KBM-7 (cell line): Measurements from ENCODE around the gene MAFF.
A peak's percentile ranks its signal among the peaks of the same experiment; 100 is the strongest.

Source experiments
- DNase-seq: peaks from one replicate; pipeline ENCODE4 v3.0.0-alpha.2; 2015
- in situ Hi-C: fragments of 300-500 bp; cut with MboI; formaldehyde crosslinking; loops from 2 replicates; pipeline ENCODE4 v1.14.3; 2020; ENCODE audit warnings: low sequenced_read_pairs, low pct_unique_long_range_greater_than_20kb, mixed read lengths

The MAFF gene

GRCh38 chr22:38262051-38262795 lies 60.4 kb downstream of the MAFF start:
- peak; percentile 60 for DNase-seq
- in situ Hi-C loops: no loop called here

GRCh38 chr22:38264322-38264843 lies 62.6 kb downstream of the MAFF start:
- DNase-seq: no peak
- in situ Hi-C loops: no loop called here
